ENCODE results near the gene UGT1A3.

DNA sequence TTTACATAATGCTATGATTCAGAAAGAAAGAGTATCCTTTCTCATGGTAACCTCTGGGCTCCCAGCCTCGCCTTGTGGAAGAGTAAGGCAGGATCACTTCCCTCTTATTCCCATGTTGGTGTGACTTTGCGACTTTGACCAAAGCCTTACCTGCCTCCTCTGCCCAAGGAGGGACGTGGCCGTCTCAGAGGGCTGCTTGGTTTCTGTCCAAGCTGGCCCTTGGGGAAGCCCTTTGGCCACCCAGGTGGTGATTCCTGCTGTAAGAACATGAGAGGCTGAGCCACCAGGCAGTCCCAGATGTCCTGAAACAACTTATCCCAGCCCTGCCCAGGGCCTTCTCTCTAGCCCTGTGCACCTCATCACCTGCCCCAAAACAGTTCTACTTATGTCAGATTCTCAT is 30.1 kb upstream of the UGT1A3 start:
- TF ChIP-seq CTCF (conservative IDR thresholded peaks at IDR 0.05 in 1 of 2, IDR thresholded peaks at IDR 0.05 in 1 of 2; ENCODE audit: extremely low read depth in 1 of 2, insufficient read depth in 1 of 2, low read depth in 1 of 2, low read length in 2 of 2): no peak
- TF ChIP-seq EZH2 (IDR thresholded peaks at IDR 0.05; ENCODE audit: borderline replicate concordance, low read length): no peak

All from mammary epithelial cell (primary cell).